ENCODE measurements around the gene HOMER2.
"Not testable (repeated sequence)": the region's sequence is repeated elsewhere in the genome, so short reads cannot be mapped to it uniquely, and the experiment has no call there.

Gene HOMER2

DNA sequence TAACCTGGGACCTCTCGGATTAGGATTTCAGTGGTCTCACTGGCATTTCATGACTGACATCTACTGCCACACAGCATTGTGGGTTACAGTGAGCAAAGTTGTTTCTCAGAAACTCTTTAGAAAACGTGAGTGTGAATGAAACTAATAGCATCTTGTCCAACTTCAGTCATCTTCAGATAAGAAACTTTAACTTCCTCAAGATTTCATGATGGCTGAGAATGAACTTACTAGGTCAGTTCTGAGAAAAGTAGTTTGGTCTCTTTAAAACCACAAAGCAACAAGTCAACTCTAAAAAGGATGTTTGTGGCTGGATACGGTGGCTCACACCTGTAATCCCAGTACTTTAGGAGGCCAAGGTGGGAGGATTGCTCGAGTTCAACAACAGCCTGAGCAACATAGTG lies 14.2 kb upstream of the HOMER2 start:
- no peak for DNase-seq (ENCODE audit: extremely low read depth in 1 of 2, low read depth in 1 of 2)

DNA sequence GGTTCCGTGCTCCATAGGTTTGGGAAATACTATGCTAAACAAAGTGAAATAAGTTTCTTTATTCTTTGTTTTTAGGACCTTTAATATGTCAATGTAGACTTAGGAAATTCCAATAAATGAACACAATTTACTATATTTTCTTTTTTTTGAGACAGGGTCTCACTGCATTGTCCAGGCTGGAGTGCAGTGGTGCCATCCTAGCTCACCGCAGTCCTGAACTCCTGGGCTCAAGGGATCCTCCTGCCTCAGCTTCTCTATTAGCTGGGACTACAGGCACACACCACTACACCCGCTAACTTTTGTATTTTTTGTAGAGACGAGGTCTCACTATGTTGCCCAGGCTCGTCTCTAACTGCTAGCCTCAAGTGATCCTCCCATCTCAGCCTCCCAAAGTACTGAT lies 12.4 kb upstream of the HOMER2 start:
- DNase-seq (ENCODE audit: extremely low read depth in 1 of 2, low read depth in 1 of 2) = no peak

DNA sequence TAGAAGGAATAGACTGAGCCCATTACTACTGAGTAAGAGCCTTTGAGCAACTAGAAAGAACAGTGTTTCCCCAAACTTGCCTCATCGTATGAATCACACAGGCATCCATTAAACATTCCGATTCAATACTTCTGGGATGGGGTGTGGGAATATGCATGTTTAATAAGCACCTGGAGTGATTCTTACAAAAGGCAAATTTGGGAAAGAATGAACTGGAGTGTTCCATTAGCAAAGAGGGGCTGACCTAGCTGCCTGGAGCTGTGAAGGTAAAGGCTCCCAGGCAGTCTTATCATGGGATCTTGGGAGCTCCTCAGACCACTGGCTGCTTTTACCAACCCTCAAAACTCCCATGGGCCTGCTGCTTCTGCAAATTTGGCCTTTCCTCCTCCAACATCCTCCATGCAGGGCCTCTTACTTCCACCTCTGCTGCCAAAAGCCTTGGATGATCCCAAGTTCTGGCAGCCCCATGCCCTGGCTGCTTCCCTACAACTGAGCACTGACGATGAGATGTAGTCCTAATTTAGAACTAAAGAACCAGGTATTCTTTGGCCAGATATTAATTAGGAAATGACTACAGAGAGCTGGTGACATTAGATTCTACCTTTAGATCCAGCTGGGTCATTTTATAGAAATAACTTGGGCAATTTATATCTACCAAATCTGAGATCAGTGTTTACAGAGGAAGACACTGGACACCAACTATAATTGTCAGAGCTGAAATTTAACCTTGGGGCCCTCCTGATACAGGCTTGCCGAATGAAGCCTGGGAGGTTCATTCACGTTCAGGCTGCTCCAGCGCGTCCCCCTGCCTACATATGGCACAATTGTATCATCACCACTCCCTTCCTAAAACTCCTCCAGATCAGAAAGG lies 11.2 kb upstream of the HOMER2 start:
- no peak for DNase-seq (ENCODE audit: extremely low read depth in 1 of 2, low read depth in 1 of 2)

DNA sequence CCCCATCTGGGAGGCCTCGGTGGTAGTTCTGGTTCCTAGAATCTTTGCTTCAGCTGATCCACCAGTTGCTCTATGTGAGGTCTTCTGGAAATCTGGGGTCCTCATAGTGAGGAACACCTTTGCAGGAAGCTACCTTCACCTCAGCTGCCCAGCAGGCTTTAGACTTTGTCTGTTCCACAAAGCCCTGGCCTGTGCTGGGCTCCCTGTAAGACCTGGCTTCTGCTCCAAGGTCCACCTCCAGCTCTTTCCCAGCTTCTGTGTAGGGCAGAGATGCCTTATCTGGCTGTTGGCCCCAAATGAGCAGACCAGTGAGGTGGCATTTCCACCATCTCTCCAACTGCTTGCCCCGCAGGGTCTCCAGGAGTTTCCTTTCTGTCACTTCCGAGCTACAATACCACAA lies 8.2 kb upstream of the HOMER2 start:
- DNase-seq (ENCODE audit: extremely low read depth in 1 of 2, low read depth in 1 of 2) = no peak

DNA sequence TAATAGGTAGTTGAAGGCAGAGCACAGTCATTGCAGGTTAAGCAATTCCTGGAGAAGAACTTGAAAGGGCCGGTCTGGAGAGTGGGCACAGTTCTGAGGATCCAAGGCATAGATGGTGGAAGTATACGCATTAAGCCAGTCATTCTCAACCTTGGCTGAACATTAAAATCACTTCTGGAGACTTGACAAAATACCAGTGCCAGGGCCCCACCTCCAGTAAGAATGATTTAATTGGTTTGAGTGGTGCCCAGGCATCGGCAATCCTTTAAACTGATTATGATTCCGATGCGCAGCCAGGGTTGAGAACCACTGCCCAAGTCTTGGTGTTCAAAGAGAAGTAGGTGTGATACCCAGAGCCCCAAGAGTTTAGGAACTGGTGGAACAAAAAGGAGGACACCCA lies 6.9 kb upstream of the HOMER2 start:
- DNase-seq (ENCODE audit: extremely low read depth in 1 of 2, low read depth in 1 of 2) = no peak

DNA sequence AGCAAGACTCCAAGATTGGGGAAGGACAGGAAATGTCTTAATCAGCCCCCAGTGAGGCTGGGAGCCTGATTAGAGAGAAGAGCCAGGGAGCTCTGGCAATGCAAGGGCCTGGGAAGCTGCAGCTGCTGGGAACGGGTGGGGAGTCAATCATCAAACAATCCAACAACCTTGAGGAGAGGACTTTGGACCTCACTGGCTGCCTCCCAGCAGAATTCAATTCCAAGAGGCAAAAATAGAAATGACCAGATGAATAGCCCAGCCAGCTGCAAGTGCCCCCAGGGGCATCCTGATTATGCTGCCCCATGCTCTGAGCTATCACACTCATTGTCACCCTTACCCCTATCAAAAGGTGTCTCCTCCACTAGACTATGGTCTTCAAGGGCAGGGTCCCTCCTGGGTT lies 6.1 kb upstream of the HOMER2 start:
- DNase-seq (ENCODE audit: extremely low read depth in 1 of 2, low read depth in 1 of 2) = no peak

DNA sequence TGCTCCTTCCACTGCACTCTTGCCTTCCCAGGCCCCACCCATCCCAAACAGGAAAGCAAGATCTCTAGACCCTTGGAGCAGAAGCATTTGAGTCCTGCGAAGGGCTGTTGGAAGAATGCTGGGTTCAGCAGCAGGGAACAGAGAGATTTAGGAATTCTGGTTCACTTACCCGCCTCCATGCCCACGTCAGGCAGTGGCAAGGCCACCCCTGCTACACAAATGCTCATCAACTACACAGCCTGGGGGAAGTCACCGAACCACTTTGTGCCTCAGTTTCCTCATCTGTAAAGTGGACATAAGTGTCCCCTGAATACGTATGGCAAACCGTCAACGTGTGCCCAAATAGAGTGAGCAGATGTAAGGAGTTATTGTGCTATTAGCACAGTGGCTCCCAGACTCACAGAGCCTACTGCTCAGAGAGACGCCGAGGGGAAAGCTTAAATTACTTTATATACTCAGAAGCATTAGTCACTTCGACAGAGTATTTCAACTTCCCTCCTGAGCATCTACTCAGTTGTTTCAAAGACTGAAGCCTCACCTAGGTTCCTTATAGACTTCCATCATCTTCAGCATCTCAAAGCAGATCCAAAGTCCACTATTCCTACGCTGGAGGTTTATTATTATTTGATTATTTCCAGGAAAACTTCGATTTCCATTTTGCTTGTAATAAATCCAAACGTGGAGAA lies 905 bp downstream of the HOMER2 start:
- DNase-seq (ENCODE audit: extremely low read depth in 1 of 2, low read depth in 1 of 2) = no peak

DNA sequence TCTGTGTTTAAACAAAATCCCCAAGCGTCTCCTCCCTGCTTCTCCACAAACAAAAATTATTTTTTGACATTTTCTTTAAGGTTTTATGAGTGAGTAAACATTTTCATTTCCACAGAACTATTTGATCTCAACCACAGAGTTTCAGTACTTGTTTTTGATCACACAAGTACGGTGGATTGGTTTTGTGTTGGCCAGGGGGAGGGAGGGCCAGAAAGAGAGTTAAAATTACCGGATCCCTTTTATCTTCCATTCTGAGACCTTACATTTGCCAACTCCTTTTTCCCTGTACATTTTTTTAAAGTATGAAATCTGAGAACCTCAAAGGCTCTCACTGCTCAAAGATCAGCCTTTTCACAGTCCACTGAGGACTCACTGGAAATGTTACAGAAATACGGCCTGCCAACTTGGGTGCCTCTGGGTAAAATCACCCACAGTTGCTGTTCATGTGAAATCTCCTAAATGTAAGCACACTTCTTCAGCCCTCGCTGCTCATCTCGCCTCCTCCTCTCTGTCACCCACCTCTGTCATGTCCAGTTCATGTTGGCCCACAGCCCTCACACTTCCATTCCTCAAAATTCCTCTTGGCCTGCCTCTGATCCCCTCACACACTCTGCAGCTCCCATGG lies 1.7 kb downstream of the HOMER2 start:
- no peak for DNase-seq (ENCODE audit: extremely low read depth in 1 of 2, low read depth in 1 of 2)

DNA sequence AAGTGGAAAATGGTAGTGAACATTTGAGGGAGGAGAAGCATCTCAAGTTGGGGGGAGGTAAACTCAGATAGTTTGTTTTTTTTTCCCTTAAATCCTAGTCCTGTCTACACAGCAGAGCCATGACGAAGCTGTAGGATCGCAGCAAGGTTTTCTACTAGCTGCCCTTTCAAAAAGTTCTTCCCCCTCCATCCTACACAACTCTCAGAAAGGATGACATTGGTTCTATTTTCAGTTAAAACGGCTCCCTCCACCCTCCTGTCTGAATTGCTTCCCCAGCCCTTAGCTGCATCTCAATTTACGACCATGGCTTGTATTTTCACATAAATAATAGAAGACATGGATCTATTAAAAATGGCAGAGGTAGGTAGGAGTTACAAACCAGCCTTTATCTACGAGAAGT lies 2.2 kb downstream of the HOMER2 start:
- DNase-seq (ENCODE audit: extremely low read depth in 1 of 2, low read depth in 1 of 2) = no peak

DNA sequence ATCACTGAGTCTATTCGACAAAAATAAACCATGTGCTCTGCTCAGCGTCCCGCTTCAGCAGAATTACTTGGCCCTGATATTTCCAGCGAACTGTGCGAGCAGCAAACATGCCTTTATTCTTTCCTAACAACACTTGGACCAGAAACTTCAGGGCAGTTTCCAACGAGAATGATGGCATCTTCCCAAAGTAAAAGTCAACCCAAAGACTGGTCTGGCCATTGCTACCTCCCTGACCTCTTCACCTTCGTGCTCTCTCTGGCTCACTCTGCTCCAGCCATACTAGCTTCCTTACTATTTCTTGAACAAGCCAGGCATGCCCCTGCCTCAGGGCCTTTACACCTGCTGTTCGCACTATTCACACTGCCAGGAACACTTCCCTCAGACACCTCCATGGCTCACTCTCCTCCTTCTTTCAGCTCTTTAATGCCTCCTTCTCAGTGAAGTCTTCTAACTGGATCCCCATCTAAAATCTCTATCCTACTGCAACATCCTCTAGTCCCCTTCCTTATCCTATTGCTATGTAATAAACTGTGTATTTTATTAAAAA lies 6.3 kb downstream of the HOMER2 start:
- no peak for DNase-seq (ENCODE audit: extremely low read depth in 1 of 2, low read depth in 1 of 2)

DNA sequence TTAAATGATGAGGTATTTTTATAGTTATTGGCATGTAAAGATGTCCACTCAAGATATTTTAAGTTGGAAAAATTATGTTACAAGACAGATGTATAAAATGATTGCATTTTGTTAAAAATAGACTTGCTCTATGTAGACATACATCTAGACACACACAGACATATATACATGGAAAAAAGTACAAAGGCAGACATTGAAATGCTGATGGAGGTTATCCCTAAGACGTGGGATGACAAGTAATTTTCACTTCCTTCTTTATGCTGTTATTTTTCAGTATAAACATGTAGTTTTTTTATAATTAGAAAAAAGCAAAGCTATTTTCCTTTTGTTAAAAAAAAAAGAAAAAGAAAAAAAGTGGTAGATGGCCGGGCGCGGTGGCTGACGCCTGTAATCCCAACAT lies 7.2 kb downstream of the HOMER2 start:
- no peak for DNase-seq (ENCODE audit: extremely low read depth in 1 of 2, low read depth in 1 of 2)

DNA sequence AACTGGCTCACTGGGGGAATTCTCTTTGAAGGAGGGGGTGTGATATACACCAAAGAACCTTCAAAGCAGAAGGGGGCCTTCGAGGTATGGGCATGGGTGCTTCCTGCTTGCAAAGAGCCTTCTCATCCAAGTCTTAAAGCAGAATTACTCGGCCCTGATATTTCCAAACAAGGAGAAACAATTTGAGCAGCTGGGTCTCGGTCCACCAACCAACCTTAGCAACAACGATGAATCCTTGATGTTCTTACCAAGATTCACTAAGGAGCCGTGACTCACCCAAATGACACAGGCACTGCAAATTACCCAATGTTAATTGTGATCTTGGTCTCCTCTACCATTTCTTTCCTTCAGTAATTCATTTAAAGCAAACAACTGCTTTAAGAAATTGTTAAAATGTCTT lies 7.7 kb downstream of the HOMER2 start:
- no peak for DNase-seq (ENCODE audit: extremely low read depth in 1 of 2, low read depth in 1 of 2)

DNA sequence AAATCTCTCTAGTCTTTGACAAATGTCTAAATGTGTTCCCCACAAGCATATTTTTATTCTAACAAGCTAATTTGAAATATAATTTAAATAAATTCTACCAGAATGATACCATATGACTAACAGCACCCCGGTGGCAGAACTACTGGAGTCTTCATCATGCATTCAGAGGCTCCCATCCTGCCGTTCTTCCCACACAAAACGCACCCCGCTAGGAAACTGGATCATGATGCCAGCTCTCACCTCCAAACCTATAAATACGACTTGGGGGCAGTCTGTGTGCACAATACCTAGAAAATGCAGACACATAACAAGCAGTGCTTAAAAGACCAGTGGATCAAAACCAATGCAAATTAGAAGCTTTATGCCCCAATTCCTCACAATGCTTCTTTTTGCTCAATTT lies 8.5 kb downstream of the HOMER2 start:
- DNase-seq (ENCODE audit: extremely low read depth in 1 of 2, low read depth in 1 of 2) = no peak

DNA sequence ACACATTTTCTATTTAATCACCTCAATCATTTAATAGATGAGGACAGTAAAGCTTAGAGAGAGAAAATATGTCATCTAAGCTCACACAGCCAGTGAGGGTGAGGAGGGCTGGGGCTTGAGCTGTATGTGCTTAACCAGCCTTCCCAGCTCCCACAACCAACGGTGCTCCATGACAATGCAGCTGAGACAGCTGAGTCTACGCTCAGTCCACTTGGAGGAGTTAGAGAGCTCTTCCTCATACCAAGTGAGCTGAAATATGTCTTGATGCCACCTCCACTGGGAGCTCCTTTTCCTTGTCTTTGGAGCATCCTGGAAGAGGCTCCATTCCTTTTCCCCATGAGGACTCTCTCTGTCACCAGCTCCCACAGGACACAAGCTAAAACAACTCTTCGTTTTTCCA lies 9.3 kb downstream of the HOMER2 start:
- DNase-seq (ENCODE audit: extremely low read depth in 1 of 2, low read depth in 1 of 2) = no peak

DNA sequence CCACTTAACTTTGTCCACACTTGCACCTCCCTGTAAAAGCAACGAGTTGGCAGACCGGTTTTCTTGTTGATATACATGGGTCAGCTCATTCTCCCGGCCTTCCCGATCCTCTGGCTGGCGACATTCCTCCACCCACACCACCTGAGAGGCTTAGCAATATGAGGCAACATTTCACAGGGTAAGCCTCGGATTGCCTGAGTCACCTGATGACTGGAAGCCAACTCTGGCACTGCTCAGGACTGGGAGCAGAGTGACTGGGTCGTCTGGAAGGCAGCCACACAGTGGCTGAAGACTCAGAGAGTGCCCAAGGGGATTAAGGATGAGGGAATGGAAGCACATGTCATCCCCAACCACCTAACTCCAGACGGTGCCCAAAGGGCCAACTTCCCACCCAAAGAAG lies 9.8 kb downstream of the HOMER2 start:
- no peak for DNase-seq (ENCODE audit: extremely low read depth in 1 of 2, low read depth in 1 of 2)

DNA sequence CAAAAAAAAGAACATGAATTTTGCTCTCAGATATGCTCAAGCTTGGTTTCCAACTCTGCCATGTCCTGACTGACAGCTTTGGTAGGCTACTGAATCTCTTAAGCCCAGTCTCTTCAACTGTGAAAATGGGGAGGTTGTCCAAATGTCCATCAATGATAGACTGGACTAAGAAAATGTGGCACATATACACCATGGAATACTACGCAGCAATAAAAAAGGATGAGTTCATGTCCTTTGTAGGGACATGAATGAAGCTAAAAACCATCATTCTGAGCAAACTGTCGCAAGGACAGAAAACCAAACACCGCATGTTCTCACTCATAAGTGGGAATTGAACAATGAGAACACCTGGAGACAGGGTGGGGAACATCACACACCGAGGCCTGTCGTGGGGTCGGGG lies 12.8 kb downstream of the HOMER2 start:
- DNase-seq (ENCODE audit: extremely low read depth in 1 of 2, low read depth in 1 of 2) = not testable (repeated sequence)

DNA sequence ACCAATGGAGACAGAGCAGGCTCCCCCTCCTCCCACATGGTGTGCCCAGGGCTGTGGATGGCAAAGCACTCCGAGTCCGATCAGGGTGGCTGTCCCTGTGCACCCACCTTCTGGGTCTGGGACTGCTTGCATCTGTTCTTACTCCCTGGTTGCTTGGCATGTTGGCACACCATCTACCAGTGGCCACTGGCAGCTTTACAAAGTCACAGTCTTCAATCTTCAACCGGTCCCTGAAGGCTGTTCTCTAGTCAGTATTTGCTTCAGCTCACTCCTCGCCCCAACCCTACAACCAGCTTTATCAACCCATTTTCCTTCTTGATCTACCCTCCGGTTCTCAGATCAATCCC lies 14.8 kb downstream of the HOMER2 start:
- no peak for DNase-seq (ENCODE audit: extremely low read depth in 1 of 2, low read depth in 1 of 2)

DNA sequence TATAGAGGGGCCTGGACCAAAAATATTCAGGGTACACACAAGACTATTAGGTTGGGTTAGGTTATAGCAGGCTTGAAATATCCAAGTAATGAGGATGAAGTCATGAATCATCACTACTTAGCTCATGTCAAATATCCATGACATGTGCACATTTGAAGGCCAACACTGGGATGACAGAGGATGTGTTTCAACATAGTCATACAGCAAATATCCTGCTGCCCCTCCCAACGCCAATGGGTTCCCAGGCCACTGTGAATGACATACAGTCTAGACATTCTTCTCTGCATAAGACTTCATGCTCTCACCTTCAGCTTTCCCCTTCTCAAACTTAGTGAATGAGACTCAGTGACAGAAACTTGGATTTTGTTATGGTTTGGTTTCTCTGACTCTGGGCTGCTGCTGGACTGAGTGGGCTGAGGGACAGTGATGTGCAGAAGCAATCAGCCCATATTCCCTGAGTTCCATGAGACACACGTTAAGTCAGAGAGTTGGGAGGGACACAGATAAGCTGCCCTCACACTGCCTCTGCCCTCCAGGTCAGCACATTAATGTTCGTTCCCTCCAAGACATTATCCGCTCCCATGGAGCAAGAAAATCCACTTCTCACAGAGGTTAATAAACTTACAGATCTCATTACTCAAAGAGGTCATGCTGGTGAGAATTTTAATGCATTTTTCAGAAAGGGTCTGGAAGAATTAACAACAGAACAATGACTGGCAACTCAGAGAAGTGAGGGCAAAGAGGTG lies 15.4 kb downstream of the HOMER2 start:
- DNase-seq (ENCODE audit: extremely low read depth in 1 of 2, low read depth in 1 of 2) = no peak

DNA sequence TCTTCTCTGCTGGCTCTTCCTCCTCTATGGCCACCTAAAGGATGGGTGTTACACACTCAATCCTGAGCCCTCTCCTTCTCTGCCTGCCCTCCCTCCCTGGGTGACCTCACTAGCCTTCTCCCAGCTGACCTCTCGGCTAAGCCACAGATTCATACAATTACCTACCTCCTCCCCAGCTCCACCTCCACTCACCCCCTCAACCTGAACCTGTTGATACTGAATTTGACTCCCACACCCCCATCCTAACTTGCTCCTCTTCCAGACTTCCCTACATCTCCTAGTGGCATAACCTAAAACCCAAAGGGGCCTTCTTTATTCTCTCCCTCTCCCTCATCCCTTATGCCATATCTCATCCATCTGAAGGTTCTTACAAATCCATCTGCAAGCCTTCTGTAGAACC lies 17.1 kb downstream of the HOMER2 start:
- no peak for DNase-seq (ENCODE audit: extremely low read depth in 1 of 2, low read depth in 1 of 2)

DNA sequence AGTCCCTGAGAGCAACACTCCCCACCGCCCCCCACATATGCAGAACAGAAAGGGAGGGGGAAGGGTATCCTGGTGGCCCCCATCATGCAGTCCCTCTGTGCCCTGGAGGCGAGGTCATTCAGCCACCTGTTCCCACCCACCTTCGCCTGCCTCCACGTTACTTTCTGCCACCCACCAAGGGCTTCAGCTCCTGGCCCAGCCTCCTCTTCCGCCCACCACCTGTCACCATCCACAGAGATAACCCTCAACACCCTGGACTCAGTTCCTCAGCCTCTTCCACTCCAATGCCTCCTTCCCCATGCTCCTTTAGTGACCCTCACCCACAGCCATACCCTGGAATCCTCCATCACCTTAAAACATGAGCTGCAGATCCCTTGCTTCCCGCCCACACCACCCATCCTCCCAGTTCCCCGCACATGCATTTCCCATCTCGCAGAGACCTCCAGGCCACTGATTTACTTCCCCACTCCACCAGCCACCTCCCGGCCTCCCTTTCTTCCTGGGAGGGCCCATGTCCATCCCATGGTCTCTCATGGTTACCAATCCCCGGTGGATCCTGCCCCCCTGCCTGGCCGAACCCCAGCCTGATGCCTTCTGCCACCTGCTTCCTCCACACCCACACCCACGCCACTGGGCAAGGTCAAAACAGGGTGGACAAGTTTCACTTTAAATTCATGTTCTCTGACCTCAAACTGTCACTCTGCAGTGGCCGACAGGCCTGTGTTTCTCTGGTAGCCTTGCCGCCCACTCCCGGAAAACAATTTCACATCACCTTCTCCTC lies 18.2 kb downstream of the HOMER2 start:
- DNase-seq (ENCODE audit: extremely low read depth in 1 of 2, low read depth in 1 of 2) = no peak
